HFFc6 (cell line): ENCODE data around the gene PPP1R3C. TPM values are rescaled to one million over a fixed set of nuclear protein-coding genes. Genes with fewer than 3 reads are reported as not detected.
A peak's percentile ranks its signal among the peaks of the same experiment; 100 is the strongest.

Experiments
- DNase-seq: peaks from one replicate; pipeline ENCODE4 v3.0.0-alpha.2; 2018
- H3K27ac Mint-ChIP-seq: 2 replicates; pipeline ENCODE4 v1.8.0; 2020; ENCODE audit warnings: mild to moderate bottlenecking, mixed read lengths
- H3K27me3 Mint-ChIP-seq: 2 replicates; pipeline ENCODE4 v1.8.0; 2021; ENCODE audit warnings: mild to moderate bottlenecking, moderate library complexity, mixed read lengths; ENCODE audit not compliant: insufficient read depth
- H3K36me3 Mint-ChIP-seq: 2 replicates; pipeline ENCODE4 v1.8.0; 2021; ENCODE audit warnings: low read depth, mixed read lengths
- H3K4me1 Mint-ChIP-seq: 2 replicates; pipeline ENCODE4 v1.8.0; 2020; ENCODE audit warnings: low read depth, mixed read lengths
- H3K4me3 Mint-ChIP-seq: 2 replicates; pipeline ENCODE4 v1.8.0; 2020; ENCODE audit warnings: mild to moderate bottlenecking, moderate library complexity, mixed read lengths
- H3K9me3 Mint-ChIP-seq: 2 replicates; pipeline ENCODE4 v1.8.0; 2020; ENCODE audit warnings: mild to moderate bottlenecking, mixed read lengths
- CTCF ChIP-seq: fragments of 200-600 bp; sonication (generic); IDR thresholded peaks from 2 replicates; pipeline ENCODE4 v1.5.0; 2021; ENCODE audit warnings: antibody characterized with exemption, mild to moderate bottlenecking
- total RNA-seq, 6 experiments: library from RNA; stranded (reverse); fragmentation: NEBNext Ultra II Directional; extraction: Animal tissue kit (Norgen Biotek cat#: 25700); gene quantifications; 2 replicates in 1 of 6; 3 replicates in 5 of 6; pipeline ENCODE4 v1.2.3, GENCODE V29; 2021

Gene PPP1R3C
- total RNA-seq, 6 experiments from 2014 or later: 33.7 to 66.0 (median 39.9) TPM

- peak overlapping the region; percentile 54 for H3K4me3 Mint-ChIP-seq
- peak; percentile 79 for DNase-seq
These were observed 2.8 kb upstream of the PPP1R3C start for GRCh38 chr10:91635401-91636400.

GRCh38 chr10:91634898-91635297 lies 2.0 kb upstream of the PPP1R3C start:
- Mint-ChIP-seq H3K9me3 (no peaks in the 10 kb centered on the region; the same call in 1 of the 2 replicates), H3K4me1 (peaks cover 61% of the 10 kb centered on the region)

More at GRCh38 chr10:91635401-91636400, 2.8 kb upstream of the PPP1R3C start:
- TF ChIP-seq CTCF: peak; percentile 91
- Mint-ChIP-seq H3K27me3 (peaks cover 1% of the 10 kb centered on the region), H3K36me3 (peaks cover 13% of the 10 kb centered on the region), H3K9me3 (no peaks in the 10 kb centered on the region; the same call in 1 of the 2 replicates), H3K4me1 (peaks cover 59% of the 10 kb centered on the region), H3K27ac (no peak overlapping the region)

GRCh38 chr10:91634246-91634645 lies 1.4 kb upstream of the PPP1R3C start:
- Mint-ChIP-seq H3K9me3 (no peaks in the 10 kb centered on the region; the same call in 1 of the 2 replicates), H3K36me3 (peaks cover 28% of the 10 kb centered on the region), H3K4me3 (peak overlapping the region; percentile 28; the same call in 1 of the 2 replicates), H3K27me3 (peaks cover 1% of the 10 kb centered on the region), H3K4me1 (peaks cover 64% of the 10 kb centered on the region), H3K27ac (no peak overlapping the region)
- no peak for TF ChIP-seq CTCF
- DNase-seq: no peak

More at GRCh38 chr10:91634898-91635297, 2.0 kb upstream of the PPP1R3C start:
- no peak for DNase-seq
- H3K27me3 Mint-ChIP-seq: peaks cover 1% of the 10 kb centered on the region
- no peak overlapping the region for H3K27ac Mint-ChIP-seq
- no peak for TF ChIP-seq CTCF
- 0 out of 2 replicates have a peak overlapping the region, but pooled peaks have one; percentile 54 for H3K4me3 Mint-ChIP-seq
- peaks cover 21% of the 10 kb centered on the region for H3K36me3 Mint-ChIP-seq

- Mint-ChIP-seq H3K36me3 (peaks cover 46% of the 10 kb centered on the region), H3K27me3 (peaks cover 1% of the 10 kb centered on the region), H3K27ac (no peak overlapping the region), H3K9me3 (no peaks in the 10 kb centered on the region; the same call in 1 of the 2 replicates), H3K4me3 (peak overlapping the region; percentile 97), H3K4me1 (peaks cover 85% of the 10 kb centered on the region)
- no peak for TF ChIP-seq CTCF
- no peak for DNase-seq
These were observed 2.2 kb downstream of the PPP1R3C start for GRCh38 chr10:91630625-91631024.

- DNase-seq: no peak
- no peaks in the 10 kb centered on the region; the same call in 1 of the 2 replicates for H3K9me3 Mint-ChIP-seq
- H3K27ac Mint-ChIP-seq: no peak overlapping the region
- peak overlapping the region; percentile 97 for H3K4me3 Mint-ChIP-seq
- TF ChIP-seq CTCF: no peak
- H3K36me3 Mint-ChIP-seq: peaks cover 53% of the 10 kb centered on the region
- peaks cover 1% of the 10 kb centered on the region for H3K27me3 Mint-ChIP-seq
- peaks cover 78% of the 10 kb centered on the region for H3K4me1 Mint-ChIP-seq
These were observed 2.9 kb downstream of the PPP1R3C start for GRCh38 chr10:91629715-91630549.
